Naive B cell (primary cell): ENCODE measurements around the gene STX10. TPM values are rescaled to one million over a fixed set of nuclear protein-coding genes. Genes with fewer than 3 reads are reported as not detected.

Experiments used
- ATAC-seq, 2 donors: fragments of 150-1000 bp; cut with Tn5 transposase; 2 replicates each; pipeline ENCODE4 v1.10.0; 2021; ENCODE audit warnings: low read depth in 2 of 2, mild to moderate bottlenecking in 2 of 2, moderate library complexity in 2 of 2
- DNase-seq: peaks from one replicate; pipeline ENCODE4 v3.0.0; 2022
- H3K27ac Mint-ChIP-seq, 6 donors: one replicate each; pipeline ENCODE4 v1.8.0; 2020 to 2022; ENCODE audit warnings: mild to moderate bottlenecking in 6 of 6, mixed read lengths in 6 of 6, moderate library complexity in 5 of 6, inconsistent platforms in 2 of 6
- H3K27me3 Mint-ChIP-seq, 3 donors: one replicate each; pipeline ENCODE4 v1.8.0; 2021 to 2022; ENCODE audit warnings: mixed read lengths in 3 of 3, mild to moderate bottlenecking in 1 of 3
- H3K36me3 Mint-ChIP-seq, 2 donors: one replicate each; pipeline ENCODE4 v1.8.0; 2020 to 2022; ENCODE audit warnings: mixed read lengths in 2 of 2, inconsistent platforms in 1 of 2, mild to moderate bottlenecking in 1 of 2
- H3K4me1 Mint-ChIP-seq, 3 donors: one replicate each; pipeline ENCODE4 v1.8.0; 2020 to 2022; ENCODE audit warnings: mixed read lengths in 3 of 3, inconsistent platforms in 1 of 3, mild to moderate bottlenecking in 1 of 3, moderate library complexity in 1 of 3
- H3K4me3 Mint-ChIP-seq, 8 donors: one replicate each; pipeline ENCODE4 v1.8.0; 2020 to 2022; ENCODE audit warnings: mild to moderate bottlenecking in 8 of 8, mixed read lengths in 8 of 8, moderate library complexity in 8 of 8, inconsistent platforms in 2 of 8
- H3K9me3 Mint-ChIP-seq, 7 donors: one replicate each; pipeline ENCODE4 v1.8.0; 2020 to 2022; ENCODE audit warnings: mixed read lengths in 7 of 7, mild to moderate bottlenecking in 5 of 7, inconsistent platforms in 2 of 7, moderate library complexity in 1 of 7
- polyA plus RNA-seq, 6 donors: library from polyadenylated mRNA; unstranded; fragments of 300-500 nt; fragmentation: Illumina TruSeq; gene quantifications; one replicate each; pipeline ENCODE4 v1.2.3, GENCODE V29; 2021; ENCODE audit warnings: low read depth in 6 of 6

Gene STX10
- polyA plus RNA-seq, 6 donors from 2014 or later = 48.2 to 84.3 (median 60.0) TPM

DNA sequence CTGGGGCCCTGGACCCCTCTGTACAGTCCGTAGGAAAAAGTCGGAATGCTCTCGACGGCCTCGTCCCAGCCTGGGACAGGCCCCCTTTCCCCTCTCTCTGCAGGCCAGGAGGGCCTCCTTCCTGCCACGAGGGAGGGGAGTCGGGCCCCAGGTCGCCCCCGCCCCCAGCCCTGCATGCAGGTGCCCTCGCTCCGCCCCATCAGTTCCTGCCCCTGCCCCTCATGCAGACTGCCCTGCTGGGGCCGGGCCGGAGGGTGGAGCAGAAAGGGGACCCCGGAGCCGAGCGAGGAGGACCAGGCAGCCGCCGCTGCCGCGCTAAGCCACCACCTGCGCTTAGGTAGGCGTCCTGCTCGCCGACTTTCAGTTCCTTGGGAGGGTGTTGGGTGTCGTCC, 54.8 kb downstream of the STX10 start:
- Mint-ChIP-seq H3K36me3 (peaks cover 8 to 9% of the 10 kb centered on the region in 2 donors), H3K27ac (peak overlapping the region; percentile 79 to 99 (median 98)), H3K27me3 (no peaks in the 10 kb centered on the region), H3K9me3 (no peaks in the 10 kb centered on the region), H3K4me1 (peaks cover 27 to 52% (median 36%) of the 10 kb centered on the region in 3 donors), H3K4me3 (peak overlapping the region; percentile 89 to 98 (median 97))
- ATAC-seq (peak; percentile 29 to 30), DNase-seq (peak; percentile 69)

DNA sequence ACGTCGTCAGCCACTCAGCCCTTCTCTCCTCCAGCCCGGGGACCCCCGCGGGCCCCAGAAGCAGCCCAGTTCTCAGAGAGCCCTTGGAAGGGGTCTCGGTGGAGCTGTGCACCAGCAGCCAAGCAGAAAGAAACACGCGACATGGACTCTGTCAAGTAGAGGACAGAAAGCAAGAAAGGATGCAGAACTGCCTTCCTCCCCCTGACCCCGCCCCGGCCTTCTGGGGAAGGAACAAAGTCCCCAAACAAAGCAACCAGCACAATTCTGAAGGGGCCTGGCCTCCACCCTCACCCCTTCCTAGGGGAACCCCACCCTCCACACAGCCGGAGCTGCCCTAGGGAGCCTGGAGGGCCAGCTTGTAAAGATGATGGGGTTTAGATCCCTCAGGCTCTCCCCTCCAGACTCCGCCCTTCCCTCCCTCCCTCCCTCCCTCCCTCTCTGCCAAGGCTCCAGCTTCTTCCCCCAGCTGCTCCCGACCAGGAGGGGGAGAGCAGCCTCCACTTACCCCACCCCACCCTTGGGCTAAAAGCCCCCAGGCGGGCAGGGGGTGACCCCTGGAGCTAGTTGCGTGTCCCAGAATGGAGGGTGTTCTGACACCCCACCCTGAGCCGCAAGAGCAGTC, 55.3 kb downstream of the STX10 start:
- ATAC-seq (peak; percentile 36 to 39), DNase-seq (peak; percentile 69)
- Mint-ChIP-seq H3K36me3 (peaks cover 3 to 4% of the 10 kb centered on the region in 2 donors), H3K9me3 (no peaks in the 10 kb centered on the region), H3K4me1 (peaks cover 21 to 46% (median 31%) of the 10 kb centered on the region in 3 donors), H3K27me3 (no peaks in the 10 kb centered on the region), H3K27ac (peak overlapping the region; percentile 91 to 99 (median 98)), H3K4me3 (peak overlapping the region; percentile 89 to 98 (median 97))

DNA sequence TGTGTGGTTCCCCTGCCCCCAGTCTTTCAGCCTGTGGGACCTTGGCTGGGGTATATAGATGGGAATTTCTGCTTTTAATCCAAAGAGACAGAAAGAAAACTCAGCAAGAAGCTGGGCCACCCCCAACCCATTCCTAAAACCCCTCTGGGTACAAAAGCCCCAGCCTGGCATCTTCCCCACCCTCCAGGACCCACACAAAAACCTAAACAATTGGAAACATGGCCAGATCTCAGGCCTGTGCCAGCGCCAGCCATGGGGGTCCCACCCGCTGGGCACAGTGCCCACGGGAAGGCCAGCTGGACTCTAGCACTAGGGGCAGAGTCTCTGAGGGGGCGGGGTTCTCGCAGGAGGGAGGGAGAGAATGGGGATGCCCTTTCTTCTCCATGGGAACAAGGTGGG, 56.1 kb downstream of the STX10 start:
- peaks cover 0 to 4% of the 10 kb centered on the region in 2 donors for H3K36me3 Mint-ChIP-seq
- H3K4me3 Mint-ChIP-seq = peak overlapping the region; percentile 89 to 98 (median 97)
- no peak for ATAC-seq

More for the DNA sequence above, 56.1 kb downstream of the STX10 start:
- Mint-ChIP-seq H3K4me1 (peaks cover 17 to 39% (median 27%) of the 10 kb centered on the region in 3 donors), H3K27ac (peak overlapping the region; percentile 36 to 99 (median 87)), H3K27me3 (no peaks in the 10 kb centered on the region), H3K9me3 (no peaks in the 10 kb centered on the region)
- DNase-seq = no peak

Other genes starting within 250 kb of the STX10 start
- gene SYCE2, start 231.1 kb downstream of the STX10 start, polyA plus RNA-seq = under 1 TPM in 1 of 6 donors, not detected in 5; 0.21 TPM
- gene FARSA, start 216.7 kb downstream of the STX10 start, polyA plus RNA-seq = 10 to 100 TPM; 33.8 to 63.0 (median 44.0) TPM
- 100 to 1,000 TPM in 5 of 6 donors, 10 to 100 TPM in 1; 97.4 to 189 (median 155) TPM for gene CALR, start 211.8 kb downstream of the STX10 start, polyA plus RNA-seq
- 100 to 1,000 TPM in 3 of 6 donors, 10 to 100 TPM in 3; 82.9 to 119 (median 99.3) TPM for gene RAD23A, start 204.5 kb downstream of the STX10 start, polyA plus RNA-seq
- gene GADD45GIP1, start 193.2 kb downstream of the STX10 start, polyA plus RNA-seq = 10 to 100 TPM; 49.4 to 65.9 (median 52.7) TPM
- not detected for gene DAND5, start 180.8 kb downstream of the STX10 start, polyA plus RNA-seq
- gene NFIX, start 154.9 kb downstream of the STX10 start, polyA plus RNA-seq = 1 to 10 TPM in 2 of 6 donors, under 1 TPM in 2, not detected in 2; 0.21 to 2.1 (median 1.1) TPM
- gene LYL1, start 47.5 kb downstream of the STX10 start, polyA plus RNA-seq = 10 to 100 TPM; 39.9 to 88.3 (median 50.8) TPM
- gene TRMT1, start 33.6 kb downstream of the STX10 start, polyA plus RNA-seq = 10 to 100 TPM; 20.2 to 36.3 (median 24.1) TPM
- gene NACC1, start 32.1 kb downstream of the STX10 start, polyA plus RNA-seq = 1 to 10 TPM in 2 of 6 donors, under 1 TPM in 4; 0.47 to 1.4 (median 0.67) TPM
- gene IER2, start within 50 bp of the STX10 start, polyA plus RNA-seq = 1,000 to 10,000 TPM in 2 of 6 donors, 100 to 1,000 TPM in 4; 351 to 1,131 (median 562) TPM